NCI-H1436 treated with DMSO at 0.1 percent for 48 hours (cell line): ENCODE measurements around the gene NEURL1B.

Source experiments
- DNase-seq: peaks from one replicate; lab custom pipeline; 2025; lab: John Stamatoyannopoulos, UW

Gene NEURL1B

GRCh38 chr5:172730981-172731679 lies 90.1 kb downstream of the NEURL1B start:
- DNase-seq = no peak

DNA sequence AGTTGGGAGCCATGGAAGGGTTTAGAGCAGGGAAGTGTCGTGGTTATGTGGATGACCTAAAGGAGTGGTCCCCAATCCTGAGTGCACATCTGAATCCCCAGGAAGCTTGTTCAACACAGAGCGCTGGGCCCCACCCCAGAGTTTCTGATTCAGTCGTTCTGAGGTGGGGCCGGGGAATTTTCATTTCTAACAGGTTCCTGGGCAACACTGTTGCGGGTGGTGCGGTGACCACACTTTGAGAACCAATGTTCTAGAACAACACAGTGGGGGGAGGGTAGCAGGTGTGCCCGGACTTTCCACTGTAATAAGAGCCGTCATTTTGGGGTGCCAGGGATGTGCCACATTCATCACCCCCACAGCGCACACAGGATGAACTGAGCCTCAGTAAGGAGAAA lies 90.6 kb downstream of the NEURL1B start:
- DNase-seq = no peak

GRCh38 chr5:172732201-172732865 lies 91.3 kb downstream of the NEURL1B start:
- DNase-seq = no peak

GRCh38 chr5:172733131-172733973 lies 92.3 kb downstream of the NEURL1B start:
- DNase-seq = no peak

GRCh38 chr5:172733974-172734346 lies 92.9 kb downstream of the NEURL1B start:
- DNase-seq = no peak

DNA sequence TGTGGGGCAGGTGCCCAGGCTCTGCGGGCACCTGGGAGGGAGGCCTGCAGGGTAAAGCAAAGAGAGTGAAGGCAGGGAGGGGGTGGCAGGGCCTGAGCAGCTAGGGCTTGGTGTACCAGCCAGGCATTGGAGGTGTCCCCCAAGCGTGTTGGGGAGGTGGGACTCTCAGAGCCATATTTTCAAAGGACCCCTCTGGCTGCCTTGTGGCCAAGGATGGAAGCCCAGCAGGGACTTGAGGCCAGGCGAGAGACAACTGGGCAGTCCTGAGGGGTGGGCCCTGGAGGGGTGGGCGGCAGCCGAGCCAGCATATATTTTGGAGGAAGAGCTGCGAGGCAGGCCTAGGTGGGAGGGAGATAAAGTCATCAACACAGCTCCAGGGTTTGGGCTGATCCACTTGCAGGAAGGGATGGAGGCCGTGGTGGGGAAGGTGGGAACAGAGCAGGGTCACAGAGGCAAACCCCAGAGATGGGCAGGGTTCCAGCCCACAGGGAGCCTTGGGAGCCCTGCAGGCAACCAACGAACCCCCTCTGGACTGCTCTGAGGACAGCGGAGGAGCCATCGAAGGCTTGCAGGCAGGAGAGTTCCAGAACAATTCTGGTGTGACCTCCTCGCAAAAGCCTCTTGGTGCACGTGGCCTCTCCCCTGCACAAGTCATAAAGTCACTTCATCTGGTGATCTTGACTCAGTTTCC lies 94.2 kb downstream of the NEURL1B start:
- DNase-seq = no peak

DNA sequence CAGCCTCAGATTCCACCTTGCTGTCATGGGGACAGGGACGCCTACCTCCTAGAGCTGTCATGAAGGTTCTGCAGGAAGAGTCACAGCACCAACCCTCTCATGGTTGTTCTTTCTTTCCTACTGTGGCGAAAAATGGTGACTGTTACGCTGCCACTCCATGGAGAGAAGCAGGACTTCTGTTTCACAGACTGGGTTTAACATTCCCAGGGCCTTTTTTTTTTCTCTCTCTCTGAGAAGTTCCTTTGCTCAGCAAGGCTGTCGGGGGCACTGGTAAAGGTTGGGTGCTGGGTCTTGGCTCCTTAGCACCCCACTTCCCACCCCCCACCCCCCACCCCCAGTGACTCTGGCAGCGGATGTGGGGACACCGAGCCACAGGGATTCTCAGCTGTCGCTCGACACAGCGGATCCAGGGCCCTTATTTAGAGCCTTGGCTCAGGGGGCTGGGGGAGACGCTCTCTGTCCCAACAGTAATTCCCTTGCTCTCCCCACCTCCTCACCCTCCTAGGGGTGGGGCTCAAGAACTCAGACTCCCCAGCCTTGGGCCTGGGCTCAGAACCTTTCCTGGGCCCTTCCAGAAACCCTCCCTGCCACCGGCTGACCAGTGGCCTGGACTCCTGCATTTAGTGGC lies 95.6 kb downstream of the NEURL1B start:
- DNase-seq = no peak

DNA sequence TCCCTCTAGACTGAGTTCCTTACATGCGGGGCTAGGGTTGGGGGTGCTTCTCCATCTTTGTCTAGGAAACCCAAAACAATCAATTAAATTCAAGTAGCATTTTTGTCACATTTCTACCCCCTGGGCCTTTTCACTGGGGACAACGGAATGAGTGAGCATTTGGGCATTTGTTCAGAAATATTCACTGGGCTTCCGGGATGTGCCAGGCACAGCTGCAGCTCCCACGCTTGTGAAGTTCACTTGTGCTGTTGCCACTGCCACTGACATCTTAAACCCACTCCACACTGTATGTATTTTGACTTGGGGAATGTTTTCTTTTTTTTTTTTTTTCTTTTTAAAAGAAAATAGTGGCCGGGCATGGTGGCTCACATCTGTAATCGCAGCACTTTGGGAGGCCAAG lies 98.3 kb downstream of the NEURL1B start:
- DNase-seq = no peak

GRCh38 chr5:172740428-172741205 lies 99.6 kb downstream of the NEURL1B start:
- no peak for DNase-seq
